ENCODE measurements around the gene ADAMTS2.

The ADAMTS2 gene

DNA sequence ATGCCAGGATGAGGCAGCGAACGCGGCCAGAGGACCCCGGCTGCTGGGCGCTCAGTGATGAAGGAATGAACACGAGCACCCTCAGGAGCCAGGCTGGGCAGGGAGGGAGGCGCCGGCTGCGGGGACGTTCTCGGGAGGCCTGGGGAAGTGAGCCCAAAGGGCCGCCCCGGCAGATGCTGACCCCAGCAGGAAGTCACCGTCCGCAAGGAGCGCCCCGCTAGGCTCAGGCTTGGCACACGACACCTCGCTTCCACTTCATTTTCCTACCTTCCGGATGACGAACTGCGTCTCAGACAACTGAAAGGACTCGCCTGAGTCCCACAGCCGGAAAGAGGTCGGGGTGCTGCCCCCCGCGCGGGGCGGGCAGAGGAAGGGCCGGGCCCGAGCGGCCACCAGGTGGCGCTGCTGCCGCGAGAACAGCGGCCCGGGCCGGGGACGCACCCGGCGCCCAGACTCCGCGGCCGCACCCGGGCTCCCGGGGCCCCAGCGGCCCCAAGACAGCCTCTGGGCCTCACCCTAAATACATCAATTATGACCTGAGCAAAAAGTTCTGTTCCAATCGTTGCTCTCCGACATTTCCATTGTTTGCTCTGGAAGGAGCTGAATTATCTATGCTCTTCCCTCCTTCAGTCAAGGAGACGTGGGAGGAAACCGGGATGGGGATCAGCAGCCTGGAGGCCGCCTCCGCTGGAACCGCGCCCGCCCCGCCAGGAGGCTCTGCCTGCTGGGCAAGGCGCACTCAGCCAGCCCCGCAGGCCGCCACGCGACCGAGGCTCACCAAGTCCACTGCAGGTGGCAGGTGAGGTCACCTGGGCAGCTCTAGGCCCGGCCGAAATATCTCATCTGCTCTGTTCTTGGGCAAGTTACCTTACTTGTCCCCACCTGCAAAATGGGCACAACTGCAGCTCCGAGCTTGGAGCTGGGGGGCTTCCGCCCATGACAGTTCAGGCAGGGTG, 178.1 kb downstream of the ADAMTS2 start:
- peak; percentile 41 for DNase-seq

DNA sequence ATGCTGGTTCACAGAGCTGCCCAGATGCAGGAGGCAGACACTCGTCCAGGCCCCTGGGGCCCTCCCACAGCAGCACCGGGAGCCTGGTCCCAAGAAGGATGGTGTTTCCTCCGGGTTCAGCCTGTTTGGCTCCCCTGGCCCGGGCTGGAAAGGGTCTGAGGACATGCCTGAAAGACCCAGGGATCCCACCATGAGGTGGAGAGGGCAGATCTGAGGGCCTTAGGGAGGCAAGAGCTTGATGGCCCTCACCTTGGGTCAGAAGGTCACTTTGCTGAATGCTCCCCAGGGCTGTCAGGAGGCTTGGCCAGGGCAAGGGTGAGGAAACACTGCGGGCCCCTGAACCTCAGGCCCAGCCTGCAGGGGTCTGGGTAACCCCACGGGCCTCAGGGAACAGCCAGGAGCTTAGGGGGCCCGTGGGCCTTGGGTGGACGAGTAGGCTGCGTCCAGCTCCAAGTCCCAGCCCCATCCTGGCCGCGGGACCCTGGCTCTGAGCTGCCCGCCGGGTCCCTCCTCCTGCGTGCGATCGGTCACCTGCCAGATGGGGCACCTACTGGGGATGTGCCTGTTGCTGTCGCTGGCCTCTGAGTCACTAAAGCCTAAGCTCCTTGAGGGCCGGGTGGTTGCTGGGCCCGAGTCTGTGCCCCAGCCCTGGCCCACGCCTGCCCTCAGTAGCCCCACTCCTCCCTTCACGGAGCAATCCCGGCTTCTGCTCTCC, 178.9 kb downstream of the ADAMTS2 start:
- DNase-seq, result no peak

DNA sequence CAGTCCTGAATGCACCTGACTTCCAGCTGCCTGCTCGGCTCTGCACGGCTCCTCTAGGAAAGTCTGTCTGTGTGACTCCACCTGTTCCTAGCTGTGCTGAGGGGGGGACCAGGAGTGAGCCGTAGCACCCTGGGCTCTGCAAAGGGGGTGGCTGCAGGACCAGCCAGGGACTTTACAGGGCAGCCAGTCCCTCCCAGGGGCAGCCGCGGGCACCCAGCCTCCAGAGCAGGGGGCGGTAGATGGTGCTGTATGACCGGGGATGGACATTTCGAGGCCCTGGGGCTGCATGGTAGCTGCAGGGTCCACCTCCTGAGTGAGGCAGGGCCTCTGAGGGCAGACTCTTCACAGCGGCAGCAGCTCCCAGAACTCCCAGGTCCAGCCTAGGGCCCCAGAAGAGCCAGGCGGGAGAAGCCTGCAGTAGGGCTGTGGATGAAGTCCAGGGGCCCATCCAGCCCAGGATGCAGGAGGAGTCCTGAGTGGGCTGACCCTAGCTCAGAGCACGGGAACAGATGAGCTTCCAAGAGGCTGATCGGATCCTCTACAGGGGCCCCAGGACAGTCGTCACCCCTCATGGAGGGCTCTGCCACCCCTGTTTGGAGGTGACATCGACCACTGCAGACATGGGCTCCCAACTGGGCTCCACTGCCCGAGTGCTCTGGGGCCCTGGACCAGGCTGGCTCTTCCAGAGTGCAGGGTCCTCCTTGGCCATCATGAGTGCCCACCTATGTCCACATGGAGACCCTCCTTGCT, 179.7 kb downstream of the ADAMTS2 start:
- no peak for DNase-seq

DNA sequence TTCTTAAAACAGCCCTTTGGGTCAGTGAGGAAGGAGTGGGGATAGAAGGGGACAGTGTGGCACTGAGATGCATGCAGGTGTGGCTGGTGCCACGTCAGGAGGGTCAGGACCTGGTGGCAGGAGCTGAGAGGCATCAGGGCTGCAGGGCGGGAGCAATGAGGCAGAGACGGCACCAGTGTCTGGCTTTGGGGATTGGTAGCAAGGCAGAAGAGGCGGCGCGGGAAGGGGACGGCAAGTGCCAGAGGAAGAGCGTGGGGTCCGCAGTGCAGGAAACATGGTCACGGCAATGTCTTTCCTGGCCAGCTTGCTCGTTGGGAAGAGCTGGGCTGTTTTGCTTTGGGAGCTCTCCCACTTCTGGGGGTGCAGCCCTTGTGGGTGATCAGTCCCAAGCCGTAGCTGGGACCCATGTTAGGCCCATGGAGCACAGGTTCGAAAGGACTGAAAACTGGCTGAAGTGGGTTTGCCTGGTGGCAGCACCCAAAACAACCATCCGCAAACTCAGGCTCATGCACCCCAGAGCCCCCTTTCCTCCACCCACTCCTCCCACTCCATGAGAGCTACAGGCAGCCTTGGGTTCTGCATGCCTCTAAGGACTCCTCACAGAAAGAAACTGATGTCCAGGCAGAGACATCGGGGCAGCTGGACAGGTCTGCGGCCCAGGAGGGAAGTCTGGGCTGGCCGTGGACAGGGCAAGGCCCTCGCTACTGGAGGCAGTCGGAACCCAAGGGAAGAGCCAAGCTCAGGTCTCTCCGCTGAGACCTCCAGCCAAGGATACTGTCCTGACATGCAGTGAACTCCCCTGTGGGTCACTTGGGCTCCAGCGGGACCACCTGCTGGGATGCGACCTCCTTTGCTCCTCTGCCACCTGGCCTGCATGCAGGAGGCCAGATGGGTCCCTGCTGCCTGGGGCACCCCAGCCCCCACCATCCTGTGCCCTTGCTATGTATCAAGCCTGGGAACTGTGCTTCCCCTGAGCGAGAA, 180.6 kb downstream of the ADAMTS2 start:
- no peak for DNase-seq

DNA sequence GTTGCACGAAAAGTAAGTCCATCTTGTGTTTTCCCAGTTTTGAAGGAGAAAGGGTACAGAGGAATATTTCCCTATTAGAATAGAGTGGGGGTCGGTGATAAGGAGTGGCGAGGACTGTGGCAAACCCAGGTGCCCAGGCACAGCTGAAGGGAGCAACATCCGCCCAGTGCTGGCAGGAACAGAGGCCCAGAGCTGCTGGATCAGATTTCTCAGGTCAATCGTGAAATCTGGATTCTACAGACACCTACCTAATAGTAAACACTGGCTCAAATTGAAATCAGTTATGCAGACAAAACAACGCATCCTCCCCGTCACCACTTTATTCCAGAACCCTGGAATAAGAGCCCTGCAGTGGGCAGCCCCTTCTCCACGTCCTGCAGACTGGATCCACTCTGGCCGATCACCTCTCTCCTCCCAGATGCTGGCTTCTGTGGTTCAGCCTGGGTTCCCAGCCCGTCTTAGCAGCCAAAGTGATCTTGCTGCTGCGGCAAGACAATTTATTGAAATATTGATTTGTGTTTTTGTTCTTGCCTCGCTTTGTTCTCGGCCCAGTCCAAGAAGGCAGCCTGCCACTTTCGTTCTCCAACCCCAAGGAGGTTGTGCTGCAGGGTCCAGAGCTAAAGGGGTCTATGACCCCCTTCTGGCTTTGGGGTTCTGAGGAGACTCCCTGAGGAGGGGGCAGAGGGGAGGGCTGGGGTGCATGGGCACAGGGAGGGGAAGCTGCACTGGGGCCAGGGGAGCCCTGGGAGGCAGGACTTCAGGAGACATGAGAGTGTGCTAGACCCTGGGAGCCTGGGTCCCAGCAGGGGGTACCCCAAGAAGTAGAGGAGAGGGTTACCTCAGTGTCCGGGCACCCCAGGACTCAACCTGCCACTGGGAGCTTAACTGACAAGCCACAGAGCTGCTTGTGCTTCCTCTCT, 181.8 kb downstream of the ADAMTS2 start:
- DNase-seq, result no peak

DNA sequence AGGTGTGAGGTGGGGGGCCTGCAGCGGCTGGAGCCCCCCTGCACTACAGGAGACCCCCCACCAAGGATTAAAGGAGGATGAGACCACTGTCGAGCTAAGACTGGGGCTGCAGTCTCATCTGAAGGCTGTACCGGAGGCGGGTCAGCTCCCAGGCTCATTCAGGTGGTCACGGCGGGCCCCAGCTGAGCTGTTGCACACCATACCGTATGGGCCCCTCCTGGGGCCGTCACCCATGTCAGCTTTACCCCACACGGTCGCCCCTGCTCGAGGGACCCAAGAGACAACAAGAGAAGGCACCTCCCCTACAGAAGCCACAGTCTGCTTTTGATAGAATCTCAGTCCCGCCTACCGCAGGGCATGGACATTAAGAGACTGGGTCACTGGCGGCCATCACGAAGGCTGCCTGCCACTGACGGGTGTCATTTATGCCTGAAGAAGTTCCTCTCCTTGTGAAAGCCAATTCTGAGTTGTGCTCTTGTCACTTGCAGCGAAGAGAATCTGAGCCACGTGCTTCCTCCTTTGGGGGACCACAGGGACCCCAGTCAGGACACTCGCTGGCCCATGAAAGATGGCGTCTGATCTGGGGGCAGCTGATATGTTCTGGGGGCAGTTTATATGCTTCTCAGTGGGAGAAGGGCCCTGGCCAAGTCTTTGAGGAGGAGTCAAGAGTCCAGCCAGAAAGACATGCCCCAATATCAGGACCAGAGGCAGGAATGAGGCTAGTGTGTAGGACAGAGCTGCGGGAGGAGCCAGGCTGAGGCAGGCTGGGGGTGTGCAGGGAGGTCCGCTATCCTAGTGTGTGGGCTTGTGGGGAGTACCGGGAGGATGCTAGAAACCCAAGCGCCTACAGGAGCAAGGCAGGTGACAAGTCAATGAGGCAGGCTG, 182.7 kb downstream of the ADAMTS2 start:
- DNase-seq, result no peak

DNA sequence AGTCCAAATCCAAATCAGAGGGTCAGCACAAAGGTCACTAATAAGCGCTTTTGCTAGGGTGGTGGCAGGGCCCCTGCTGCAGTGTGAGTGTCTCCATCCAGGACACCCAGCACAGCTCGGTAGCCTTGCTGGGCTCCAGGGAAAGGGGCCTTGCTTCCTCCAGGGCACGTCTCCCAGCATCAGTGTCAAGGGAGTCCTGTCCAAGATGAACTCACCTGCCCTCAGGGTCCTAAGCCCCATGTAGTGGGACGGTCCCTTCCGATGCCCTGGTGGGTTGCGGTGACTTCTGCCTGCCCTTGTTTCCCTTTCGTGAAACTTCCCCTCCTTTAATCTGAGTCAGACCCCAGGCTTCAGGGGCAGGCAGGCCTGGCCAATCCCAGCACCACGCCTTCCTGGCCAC, 183.4 kb downstream of the ADAMTS2 start:
- no peak for DNase-seq

DNA sequence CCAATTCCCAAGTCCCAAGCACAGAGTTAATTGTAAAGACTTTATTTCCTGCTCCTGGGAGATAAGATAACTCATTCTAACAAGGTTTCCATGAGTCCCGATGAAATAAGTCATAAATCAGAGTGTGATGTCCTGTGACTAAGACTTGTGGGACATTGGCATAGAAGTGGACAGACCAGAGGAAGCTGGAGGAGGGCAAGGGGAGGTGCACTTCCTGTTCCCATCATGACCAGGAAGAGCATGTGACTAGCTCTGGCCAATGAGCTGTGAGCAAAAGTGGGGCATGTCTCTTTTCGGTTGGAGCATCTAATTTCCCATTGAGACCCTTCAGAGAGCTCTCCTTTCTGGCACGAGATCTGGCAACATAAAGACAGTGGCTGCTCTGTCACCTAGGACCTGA, 184.7 kb downstream of the ADAMTS2 start:
- DNase-seq, result no peak

DNA sequence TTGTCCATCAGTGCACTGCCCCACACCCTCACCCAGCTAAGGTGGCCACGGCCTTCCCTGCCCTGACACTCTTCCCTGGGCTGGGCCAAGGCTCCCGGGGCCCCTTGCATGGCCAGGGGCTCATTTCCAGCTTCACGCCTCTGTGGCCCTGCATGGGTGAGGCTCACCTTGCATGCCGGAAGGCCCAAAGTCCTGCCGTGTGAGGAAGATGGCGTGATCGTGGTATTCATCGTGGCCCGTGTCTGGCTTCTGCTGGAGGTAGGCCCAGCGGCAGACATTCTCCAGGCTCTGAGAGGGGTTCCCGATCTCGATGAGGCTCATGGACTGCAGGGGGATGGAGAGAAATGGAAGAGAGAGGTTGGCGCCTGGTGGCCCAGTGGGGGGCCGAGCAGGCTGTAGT, 186.7 kb downstream of the ADAMTS2 start:
- no peak for DNase-seq

DNA sequence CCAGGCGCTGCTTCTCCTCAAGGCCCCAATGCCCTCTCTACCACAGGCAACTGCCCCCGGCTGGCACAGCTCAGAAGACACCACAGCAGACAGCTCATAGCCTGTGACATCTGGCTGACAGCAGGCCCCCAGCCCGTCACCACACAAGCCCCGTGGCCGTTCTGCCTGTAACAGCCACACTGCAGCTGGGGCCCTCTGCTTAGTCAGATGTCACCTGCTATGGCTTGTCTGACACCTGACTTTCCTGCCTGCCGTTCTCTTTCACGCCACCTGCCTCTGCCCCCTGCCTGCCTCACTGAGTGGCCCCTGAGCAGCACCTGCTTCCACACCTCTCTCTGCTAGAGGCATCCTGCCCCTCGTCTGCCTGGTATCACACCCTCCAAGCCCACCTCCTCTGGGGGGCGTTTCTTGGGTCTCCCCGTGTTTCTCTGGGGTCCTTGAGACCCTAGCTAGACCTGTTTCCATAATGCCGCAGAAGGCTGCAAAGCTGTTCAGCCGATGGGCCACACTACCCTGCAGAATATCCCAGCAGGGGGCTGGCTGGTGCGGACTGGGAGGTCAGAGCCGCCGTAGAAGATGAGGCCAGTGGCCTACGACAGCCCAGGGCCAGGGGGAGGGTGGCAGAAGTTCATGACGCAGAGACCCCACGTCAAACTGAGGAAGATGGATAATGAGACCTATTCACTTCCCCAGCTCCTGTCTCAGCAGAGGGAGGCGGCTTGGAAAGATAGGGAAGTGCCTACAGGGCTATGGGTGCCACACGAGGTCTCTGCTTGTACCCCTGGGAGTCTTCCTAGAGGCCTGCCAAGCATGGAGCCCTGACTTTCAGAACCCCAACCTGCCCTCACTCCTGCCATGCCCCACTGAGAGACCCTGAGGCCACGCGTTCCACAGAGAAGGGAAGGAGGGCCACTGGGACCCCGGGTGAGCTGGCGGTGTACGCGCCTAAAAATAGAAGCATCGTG, 190.0 kb downstream of the ADAMTS2 start:
- no peak for DNase-seq

DNA sequence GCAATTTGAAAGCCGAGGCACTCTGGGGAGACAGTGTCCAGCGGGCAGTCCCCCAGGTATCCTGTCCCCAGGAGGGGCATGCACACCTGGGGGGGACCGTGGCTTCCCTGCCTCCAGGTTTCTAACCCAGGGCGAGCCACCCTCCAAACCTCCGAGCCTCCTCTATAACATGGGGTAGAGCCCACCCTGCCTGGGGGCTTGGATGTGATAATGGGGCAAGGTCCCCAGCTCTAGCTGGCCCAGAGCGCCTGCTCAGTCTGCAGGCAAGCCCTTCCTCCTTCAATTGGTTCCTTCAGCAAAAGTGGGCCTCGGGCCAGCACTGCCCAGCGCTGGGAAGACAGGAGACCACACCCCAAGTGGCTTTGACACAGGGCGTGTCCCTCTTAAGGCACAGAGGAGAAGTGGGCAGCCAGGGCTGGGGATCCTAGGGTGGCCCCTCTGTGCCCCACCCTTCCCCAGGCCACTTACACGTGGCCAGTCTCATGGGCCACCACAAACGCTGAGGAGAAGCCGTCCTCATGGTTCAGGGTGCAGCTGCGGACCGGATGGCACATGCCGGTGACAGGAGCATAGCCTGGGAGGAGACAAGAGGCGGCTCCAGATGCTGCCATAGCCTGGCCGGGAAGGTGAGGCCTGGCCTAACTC, 190.8 kb downstream of the ADAMTS2 start:
- no peak for DNase-seq

DNA sequence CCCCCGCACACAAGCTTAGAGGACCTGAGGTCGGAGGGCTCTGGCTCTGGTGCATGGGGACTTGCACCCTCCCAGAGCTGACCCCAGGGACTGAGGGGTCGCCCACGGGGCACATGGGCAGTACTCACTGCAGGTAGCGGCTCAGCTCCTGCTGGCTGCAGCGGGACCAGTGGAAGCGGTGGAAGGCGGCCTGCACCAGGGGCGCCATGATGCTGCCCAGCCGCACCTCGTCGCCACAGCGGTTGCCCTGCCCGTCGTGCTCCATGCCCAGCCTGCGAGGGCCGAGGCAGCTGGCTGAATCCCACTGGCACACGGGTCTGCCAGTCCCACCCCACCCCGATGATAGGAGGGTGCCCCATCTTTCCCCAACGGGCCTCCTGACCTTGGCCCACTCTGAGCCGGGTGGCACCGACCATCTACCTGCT, 191.3 kb downstream of the ADAMTS2 start:
- DNase-seq, result no peak

DNA sequence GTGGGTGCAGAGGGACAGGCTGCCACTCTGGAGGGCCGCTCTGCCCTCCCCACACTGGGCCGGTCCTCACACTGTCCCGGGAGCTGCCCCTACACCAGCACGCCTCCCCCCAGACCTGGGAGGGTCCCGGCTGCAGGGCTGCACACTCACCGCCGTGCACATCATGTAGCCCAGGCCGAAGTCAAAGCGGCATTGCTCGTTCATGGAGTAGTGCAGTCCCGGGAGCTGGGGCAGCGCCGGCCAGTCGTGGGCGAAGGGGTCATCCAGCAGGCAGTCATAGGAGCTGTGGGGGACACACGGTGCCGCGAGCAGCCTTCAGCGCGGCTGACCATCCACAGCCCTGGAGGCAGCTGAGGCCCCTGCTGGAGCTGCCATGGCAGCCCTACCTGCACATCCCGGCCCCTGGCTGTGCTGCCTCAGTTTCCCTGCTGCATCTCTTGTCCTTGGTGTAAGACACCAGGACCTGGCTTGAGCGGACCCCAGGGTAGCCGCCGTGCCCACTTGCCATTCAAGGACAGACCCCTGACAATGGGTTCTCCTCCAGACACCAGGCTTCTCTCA, 191.8 kb downstream of the ADAMTS2 start:
- DNase-seq, result no peak

DNA sequence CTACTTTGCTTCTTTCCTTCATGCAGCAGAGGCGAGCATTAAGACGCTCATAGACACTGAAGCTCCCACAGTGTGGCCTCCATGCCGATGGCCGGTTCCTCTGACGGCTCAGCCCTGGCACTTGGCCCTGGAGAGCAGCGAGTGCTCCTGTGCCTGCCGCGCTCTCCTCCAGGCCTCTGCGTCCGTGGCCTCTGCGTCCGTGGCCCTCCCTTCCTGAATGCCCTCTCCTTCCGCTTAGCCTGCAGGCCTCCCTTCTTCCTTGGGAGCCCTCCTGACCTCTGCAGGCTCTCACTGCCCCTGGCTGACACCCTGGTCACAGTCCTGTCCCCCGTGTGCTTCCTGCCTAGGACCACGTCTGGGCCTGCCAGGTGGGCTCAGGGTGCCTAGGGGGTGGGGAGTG, 192.3 kb downstream of the ADAMTS2 start:
- no peak for DNase-seq

DNA sequence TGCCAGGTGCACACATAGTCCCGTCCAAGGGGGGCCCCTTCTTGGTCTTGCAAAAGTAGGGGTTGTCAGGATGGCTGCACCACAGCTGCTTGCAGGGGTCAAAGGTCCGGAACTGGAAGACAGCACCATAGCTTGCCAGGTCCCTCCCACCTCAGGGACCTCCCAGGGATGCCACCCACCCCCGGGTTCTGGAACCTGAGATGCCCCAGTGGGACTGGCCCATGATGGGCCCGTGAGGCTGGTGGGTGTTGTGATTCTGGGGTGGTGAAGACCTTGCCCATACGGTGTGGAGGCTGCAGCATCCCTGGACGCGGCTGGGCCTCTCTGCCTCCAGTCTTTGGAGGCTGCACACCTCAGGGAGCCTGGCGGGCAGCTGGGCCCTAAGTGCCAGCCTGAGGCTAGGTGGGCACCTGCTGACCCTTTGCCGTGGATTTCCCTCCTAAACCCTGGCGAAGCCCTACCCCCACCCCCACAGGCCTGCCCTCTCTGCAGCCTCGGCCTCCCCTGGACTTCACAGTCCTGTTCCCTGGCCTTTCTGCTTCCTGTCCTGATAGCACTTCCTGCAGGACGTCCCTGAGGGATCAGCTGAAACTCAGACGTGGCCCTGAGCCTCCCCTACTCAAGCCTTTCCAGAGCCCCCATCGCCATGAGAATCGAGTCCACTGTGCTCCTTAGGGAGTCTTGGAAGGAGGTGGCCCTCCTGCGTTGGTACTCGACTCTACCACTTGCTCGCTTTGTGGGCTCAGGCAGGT, 192.9 kb downstream of the ADAMTS2 start:
- DNase-seq, result no peak

DNA sequence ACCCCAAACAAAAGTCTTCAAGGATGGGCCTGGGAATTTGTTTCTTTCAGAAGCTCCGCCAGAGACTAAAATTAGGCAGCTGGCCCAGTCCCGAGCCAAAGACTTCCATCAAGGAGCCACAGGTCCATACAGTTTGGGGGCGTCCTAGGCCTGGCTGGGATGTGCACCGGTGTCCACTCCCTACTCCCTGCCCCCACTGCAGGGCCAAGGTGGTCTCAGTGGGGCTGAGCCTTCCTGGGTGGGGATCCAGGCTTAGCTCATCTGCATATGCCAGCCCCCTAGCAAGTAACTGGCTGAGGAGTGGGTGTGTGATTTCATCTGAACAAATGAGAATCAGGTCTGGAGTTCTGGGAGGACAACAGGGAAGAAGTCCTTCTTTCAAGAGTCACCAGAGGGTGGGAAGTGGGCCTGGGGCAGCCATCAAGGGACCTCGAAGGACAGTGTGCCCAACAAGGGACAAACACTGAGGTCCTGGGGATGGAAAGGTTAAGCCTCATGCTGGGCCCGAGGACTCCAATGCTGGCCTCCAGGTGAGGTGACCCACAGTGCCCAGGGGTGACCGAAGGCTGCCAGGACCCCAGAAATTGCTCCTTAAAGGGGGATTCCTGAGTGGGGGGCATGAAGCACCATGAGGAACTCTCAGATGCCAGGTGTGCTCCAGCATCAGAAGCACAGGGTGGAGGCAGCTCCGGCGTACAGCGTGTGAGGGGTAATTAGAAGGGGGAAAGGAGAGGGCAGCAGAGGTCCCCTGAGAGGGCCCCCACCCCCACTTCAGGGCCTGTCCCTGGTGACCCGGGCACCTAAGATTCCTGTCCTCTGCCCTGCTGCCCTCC, 193.8 kb downstream of the ADAMTS2 start:
- DNase-seq, result no peak
